A673 (cell line): ENCODE measurements around the gene RAPGEF2. TPM values are rescaled to one million over a fixed set of nuclear protein-coding genes. Genes with fewer than 3 reads are reported as not detected.

Experiments used
- BruUV-seq: library from RNA; stranded (reverse); fragments of 400-500 nt; replicated peaks from 2 replicates; lab custom pipeline; 2021; lab: Mats Ljungman, UMichigan
- CTCF ChIA-PET: fragments of 300-600 bp; sonication (Branson Sonifier 250); formaldehyde crosslinking; loops from one replicate; lab custom pipeline; 2022; ENCODE audit warnings: antibody characterized with exemption; lab: Charles Lee
- POLR2A ChIA-PET: fragments of 300-600 bp; sonication (Branson Sonifier 250); formaldehyde crosslinking; loops from one replicate; lab custom pipeline; 2022; ENCODE audit warnings: antibody characterized with exemption; ENCODE audit not compliant: low non-redundant PET; lab: Charles Lee
- DNase-seq: peaks from one replicate; pipeline ENCODE4 v3.0.0-alpha.2; 2015; ENCODE audit warnings: low spot score
- H3K27ac ChIP-seq: fragments of 200-600 bp; sonication (generic); 2 replicates; pipeline ENCODE4 v1.5.1; 2016; ENCODE audit warnings: mixed run types, low read depth, mild to moderate bottlenecking, mixed read lengths, antibody characterized with exemption, low read length; ENCODE audit not compliant: poor library complexity, severe bottlenecking
- H3K27me3 ChIP-seq: fragments of 200-600 bp; sonication (generic); replicated peaks from 2 replicates; pipeline ENCODE4 v1.6.1; 2017; ENCODE audit warnings: mixed run types, low read depth, mild to moderate bottlenecking, mixed read lengths, antibody characterized with exemption, low read length; ENCODE audit not compliant: insufficient read depth, poor library complexity
- H3K36me3 ChIP-seq: fragments of 200-600 bp; sonication (generic); 2 replicates; pipeline ENCODE4 v1.6.1; 2016; ENCODE audit warnings: mixed run types, mild to moderate bottlenecking, mixed read lengths, antibody characterized with exemption, low read length; ENCODE audit not compliant: insufficient read depth, poor library complexity, severe bottlenecking
- H3K4me1 ChIP-seq: fragments of 200-600 bp; sonication (generic); 2 replicates; pipeline ENCODE4 v1.6.1; 2017; ENCODE audit warnings: mixed run types, mild to moderate bottlenecking, mixed read lengths, antibody characterized with exemption, low read length; ENCODE audit not compliant: insufficient read depth, poor library complexity, severe bottlenecking
- H3K4me3 ChIP-seq: fragments of 200-600 bp; sonication (generic); 2 replicates; pipeline ENCODE4 v1.5.1; 2016; ENCODE audit warnings: low read depth, mixed run types, mild to moderate bottlenecking, mixed read lengths, low read length; ENCODE audit not compliant: poor library complexity, severe bottlenecking
- H3K9me3 ChIP-seq: fragments of 200-600 bp; sonication (generic); 2 replicates; pipeline ENCODE4 v1.6.1; 2016; ENCODE audit warnings: mixed run types, low read depth, mild to moderate bottlenecking, mixed read lengths, antibody characterized with exemption, low read length; ENCODE audit not compliant: poor library complexity, severe bottlenecking
- CTCF ChIP-seq: fragments of 300-800, 200-600 bp; sonication (generic); conservative IDR thresholded peaks from 2 replicates; pipeline ENCODE4 v1.5.1; 2017; ENCODE audit warnings: low read depth, mild to moderate bottlenecking, antibody characterized with exemption, low read length, moderate library complexity, mixed read lengths
- EZH2 ChIP-seq: fragments of 200-600 bp; sonication (generic); IDR thresholded peaks from 2 replicates; pipeline ENCODE4 v1.6.1; 2017; ENCODE audit warnings: borderline replicate concordance, low read depth, mild to moderate bottlenecking, mixed read lengths, antibody characterized with exemption, low read length; ENCODE audit not compliant: poor library complexity, severe bottlenecking
- intact Hi-C: fragments of 100-400 bp; cut with micrococcal nuclease; formaldehyde crosslinking; loops from one replicate; pipeline ENCODE4 v1.10.0; 2022; ENCODE audit not compliant: unreplicated experiment
- total RNA-seq: library from RNA; stranded (reverse); gene quantifications from 2 replicates; pipeline ENCODE4 v1.2.3, GENCODE V29; 2021

The RAPGEF2 gene
- total RNA-seq, 1 experiment from 2014 or later: 31.9 TPM

GRCh38 chr4:159280442-159281172, 177.7 kb downstream of the RAPGEF2 start:
- BruUV-seq: no TSS peak
- Histone ChIP-seq H3K4me3 (no peak overlapping the region), H3K27ac (no peak overlapping the region), H3K27me3 (no peaks in the 10 kb centered on the region), H3K4me1 (peaks cover 39% of the 10 kb centered on the region), H3K9me3 (no peaks in the 10 kb centered on the region), H3K36me3 (no peaks in the 10 kb centered on the region)
- POLR2A ChIA-PET: no interaction called here
- intact Hi-C loops: no loop called here
- CTCF ChIA-PET: no interaction called here
- DNase-seq: no peak
- TF ChIP-seq CTCF (no peak), EZH2 (no peak)

- POLR2A ChIA-PET: no interaction called here
- Histone ChIP-seq H3K36me3 (no peaks in the 10 kb centered on the region), H3K27ac (no peak overlapping the region), H3K27me3 (no peaks in the 10 kb centered on the region), H3K9me3 (no peaks in the 10 kb centered on the region), H3K4me1 (peaks cover 39% of the 10 kb centered on the region), H3K4me3 (no peak overlapping the region)
- TF ChIP-seq EZH2: no peak
- TF ChIP-seq CTCF: no peak
- CTCF ChIA-PET: no interaction called here
- intact Hi-C loops: no loop called here
- no TSS peak for BruUV-seq
- no peak for DNase-seq
These were observed 178.9 kb downstream of the RAPGEF2 start for GRCh38 chr4:159281771-159282170.

GRCh38 chr4:159282329-159282728, 179.4 kb downstream of the RAPGEF2 start:
- ChIA-PET POLR2A (no interaction called here), CTCF (no interaction called here)
- Histone ChIP-seq H3K4me1 (peaks cover 43% of the 10 kb centered on the region), H3K4me3 (no peak overlapping the region), H3K9me3 (no peaks in the 10 kb centered on the region), H3K27ac (no peak overlapping the region), H3K36me3 (no peaks in the 10 kb centered on the region), H3K27me3 (no peaks in the 10 kb centered on the region)
- no TSS peak for BruUV-seq
- DNase-seq: no peak
- intact Hi-C loops: no loop called here
- TF ChIP-seq EZH2: no peak
- no peak for TF ChIP-seq CTCF
